Activated naive CD8-positive, alpha-beta T cell treated with anti-CD3 and anti-CD28 coated beads, Interleukin-2, amount 50 U/mL, for 24 hours (primary cell): ENCODE results near the gene EIF2B5.

Source experiments
- ATAC-seq: fragments of 150-1000 bp; cut with Tn5 transposase; one replicate; pipeline ENCODE4 v1.10.0; 2021
- DNase-seq: peaks from one replicate; pipeline ENCODE4 v3.0.0; 2021
- H3K27ac Mint-ChIP-seq: one replicate; pipeline ENCODE4 v1.8.0; 2021; ENCODE audit warnings: mild to moderate bottlenecking, mixed read lengths
- H3K27me3 Mint-ChIP-seq: one replicate; pipeline ENCODE4 v1.8.0; 2021; ENCODE audit warnings: mixed read lengths
- H3K36me3 Mint-ChIP-seq: one replicate; pipeline ENCODE4 v1.8.0; 2021; ENCODE audit warnings: low read depth, mixed read lengths
- H3K4me1 Mint-ChIP-seq: one replicate; pipeline ENCODE4 v1.8.0; 2021; ENCODE audit warnings: mixed read lengths
- H3K4me3 Mint-ChIP-seq: one replicate; pipeline ENCODE4 v1.8.0; 2021; ENCODE audit warnings: mild to moderate bottlenecking, moderate library complexity, mixed read lengths
- H3K9me3 Mint-ChIP-seq: one replicate; pipeline ENCODE4 v1.8.0; 2021; ENCODE audit warnings: mixed read lengths

The EIF2B5 gene

GRCh38 chr3:184186902-184187207 lies 51.7 kb downstream of the EIF2B5 start:
- Mint-ChIP-seq H3K4me3 (peak overlapping the region; percentile 98), H3K9me3 (no peaks in the 10 kb centered on the region), H3K27ac (peak overlapping the region; percentile 93), H3K27me3 (no peaks in the 10 kb centered on the region), H3K36me3 (peaks cover 44% of the 10 kb centered on the region), H3K4me1 (peaks cover 31% of the 10 kb centered on the region)
- DNase-seq, result no peak
- no peak for ATAC-seq

DNA sequence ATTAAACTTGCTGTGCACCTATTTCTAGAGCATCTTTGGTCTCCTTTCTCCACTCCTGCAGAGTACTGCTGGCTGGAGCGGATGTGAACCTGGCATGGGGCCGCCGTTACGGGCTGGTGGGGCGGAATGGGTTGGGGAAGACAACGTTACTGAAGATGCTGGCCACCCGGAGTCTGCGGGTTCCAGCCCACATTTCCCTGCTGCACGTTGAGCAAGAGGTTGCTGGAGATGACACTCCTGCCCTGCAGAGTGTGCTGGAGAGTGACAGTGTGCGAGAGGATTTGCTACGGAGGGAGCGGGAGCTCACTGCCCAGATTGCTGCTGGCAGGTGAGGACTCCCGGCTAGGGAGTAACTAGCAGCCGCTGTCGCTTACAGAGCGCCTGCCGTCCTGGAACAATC lies 52.9 kb downstream of the EIF2B5 start:
- Mint-ChIP-seq H3K36me3 (peaks cover 46% of the 10 kb centered on the region), H3K27me3 (no peaks in the 10 kb centered on the region), H3K4me3 (no peak overlapping the region), H3K9me3 (no peaks in the 10 kb centered on the region), H3K27ac (no peak overlapping the region), H3K4me1 (peaks cover 31% of the 10 kb centered on the region)
- no peak for DNase-seq
- ATAC-seq, result no peak

GRCh38 chr3:184189421-184189820 lies 54.3 kb downstream of the EIF2B5 start:
- DNase-seq, result no peak
- peaks cover 42% of the 10 kb centered on the region for H3K36me3 Mint-ChIP-seq
- H3K4me3 Mint-ChIP-seq, result no peak overlapping the region
- H3K9me3 Mint-ChIP-seq, result no peaks in the 10 kb centered on the region
- no peak for ATAC-seq
- H3K27me3 Mint-ChIP-seq, result no peaks in the 10 kb centered on the region
- no peak overlapping the region for H3K27ac Mint-ChIP-seq
- H3K4me1 Mint-ChIP-seq, result peaks cover 31% of the 10 kb centered on the region

- H3K4me3 Mint-ChIP-seq, result no peak overlapping the region
- no peak for ATAC-seq
- no peak overlapping the region for H3K27ac Mint-ChIP-seq
Measured at GRCh38 chr3:184192889-184193288, 57.7 kb downstream of the EIF2B5 start.

GRCh38 chr3:184193991-184194539 lies 58.9 kb downstream of the EIF2B5 start:
- ATAC-seq, result no peak

More at GRCh38 chr3:184192889-184193288, 57.7 kb downstream of the EIF2B5 start:
- DNase-seq, result no peak
- Mint-ChIP-seq H3K27me3 (no peaks in the 10 kb centered on the region), H3K9me3 (no peaks in the 10 kb centered on the region), H3K36me3 (peaks cover 37% of the 10 kb centered on the region), H3K4me1 (peaks cover 7% of the 10 kb centered on the region)

More at GRCh38 chr3:184193991-184194539, 58.9 kb downstream of the EIF2B5 start:
- Mint-ChIP-seq H3K27me3 (no peaks in the 10 kb centered on the region), H3K9me3 (no peaks in the 10 kb centered on the region), H3K36me3 (peaks cover 29% of the 10 kb centered on the region), H3K27ac (no peak overlapping the region), H3K4me3 (no peak overlapping the region), H3K4me1 (no peaks in the 10 kb centered on the region)
- DNase-seq, result no peak
